Lung (tissue), 12 donors: ENCODE results near the gene HIC1. TPM values are rescaled to one million over a fixed set of nuclear protein-coding genes. Genes with fewer than 3 reads are reported as not detected.

ENCODE experiments used
- ATAC-seq: fragments of 200-7000 bp; cut with Tn5 transposase; one replicate; pipeline ENCODE4 v1.9.1; 2020; ENCODE audit warnings: moderate number of reproducible peaks; ENCODE audit not compliant: insufficient read depth, low FRiP score
- DNase-seq, 3 donors: peaks; one replicate each; pipeline ENCODE4 v3.0.0-alpha.2; 2013 to 2017
- H3K27ac ChIP-seq, 2 donors: one replicate each; pipeline ENCODE4 v1.5.1; 2013; ENCODE audit warnings: mild to moderate bottlenecking in 2 of 2, moderate library complexity in 2 of 2, control low read depth in 1 of 2, inconsistent platforms in 1 of 2, low read depth in 1 of 2, low read length in 1 of 2
- H3K27me3 ChIP-seq, 3 donors: one replicate each; pipeline ENCODE4 v1.5.1; 2013; ENCODE audit warnings: low read length in 2 of 3; ENCODE audit not compliant: control insufficient read depth in 3 of 3, insufficient read depth in 3 of 3
- H3K36me3 ChIP-seq, 4 donors: one replicate each; pipeline ENCODE4 v1.5.1; 2013; ENCODE audit warnings: low read length in 4 of 4, mild to moderate bottlenecking in 1 of 4, moderate library complexity in 1 of 4; ENCODE audit not compliant: control insufficient read depth in 4 of 4, insufficient read depth in 4 of 4
- H3K4me1 ChIP-seq, 5 donors: one replicate each; pipeline ENCODE4 v1.5.1; 2013; ENCODE audit warnings: low read length in 5 of 5, mild to moderate bottlenecking in 2 of 5, moderate library complexity in 1 of 5; ENCODE audit not compliant: control insufficient read depth in 5 of 5, insufficient read depth in 5 of 5
- H3K4me3 ChIP-seq: one replicate; pipeline ENCODE4 v1.5.1; 2013; ENCODE audit warnings: mild to moderate bottlenecking, control low read depth, moderate library complexity
- H3K9ac ChIP-seq, 2 donors: one replicate each; pipeline ENCODE4 v1.5.1; 2013; ENCODE audit warnings: low read length in 2 of 2, control low read depth in 1 of 2; ENCODE audit not compliant: insufficient read depth in 1 of 2
- H3K9me3 ChIP-seq, 4 donors: one replicate each; pipeline ENCODE4 v1.5.1; 2013; ENCODE audit warnings: low read length in 3 of 4, mild to moderate bottlenecking in 1 of 4, moderate library complexity in 1 of 4; ENCODE audit not compliant: control insufficient read depth in 4 of 4, insufficient read depth in 3 of 4
- CTCF ChIP-seq: IDR thresholded peaks from 2 replicates; pipeline ENCODE4 v1.5.1; 2012; ENCODE audit warnings: mild to moderate bottlenecking; ENCODE audit errors: control extremely low read depth, extremely low read depth
- WGBS, 2 donors: extraction: QIAGEN DNeasy Blood & Tissue Kit; methylation state at CpG; one replicate each; pipeline ENCODE4 v1.1.7; 2013; 5-methylcytosine and 5-hydroxymethylcytosine counted together
- polyA plus RNA-seq, 2 donors: library from polyadenylated mRNA; stranded (reverse); fragments of 200-250 nt; gene quantifications; one replicate each; pipeline ENCODE4 v1.2.1, GENCODE V29; 2013
- total RNA-seq, 2 donors: library from RNA; depleted of rRNA in 1 of 2; stranded (reverse); fragments of >200 nt in 1 of 2; gene quantifications; one replicate each; pipeline ENCODE4 v1.2.1, GENCODE V29; 2014 to 2021
- donor health status: control.
- donor health status: control.
- donor health status: Bipolar disorder and iron deficiency.
- donor health status: healthy.
- donor health status: DM: yes; HTN: yes; CAD: no.

Gene HIC1
- total and polyA plus RNA-seq, 4 donors: 5.5 to 34.8 (median 21.6) TPM

DNA sequence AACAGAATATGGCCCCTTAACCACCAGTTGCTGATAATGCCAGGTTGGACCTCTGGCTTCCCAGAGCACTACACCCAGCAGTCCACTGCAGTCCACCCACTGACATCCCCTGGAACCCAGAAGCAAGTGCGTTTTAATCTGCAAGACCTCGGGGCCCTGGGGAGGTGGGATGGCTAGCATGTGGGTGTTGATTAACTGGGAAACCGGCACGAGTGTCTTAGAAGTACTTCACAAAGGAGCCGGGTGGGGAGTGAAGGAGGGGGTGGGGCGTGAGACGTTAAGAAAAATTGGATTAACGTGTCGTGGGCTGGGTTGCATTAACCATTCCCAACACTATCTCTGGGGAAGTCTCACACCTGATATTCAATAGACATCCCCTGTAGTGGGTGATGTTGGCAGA lies 6.1 kb upstream of the HIC1 start:
- peaks cover 0 to 6% (median 0%) of the 10 kb centered on the region in 4 donors for H3K36me3 ChIP-seq
- ATAC-seq (no peak), DNase-seq (peak in 1 of 3 donors; percentile 14)
- H3K9me3 ChIP-seq: no peaks in the 10 kb centered on the region
- 20 to 21% methylated on average over 9 of the region's 9 CpGs for WGBS, 2 donors
- H3K9ac ChIP-seq: peak overlapping the region in 1 of 2 donors; percentile 85
- no peak for TF ChIP-seq CTCF
- no peak overlapping the region for H3K4me3 ChIP-seq
- peaks cover 7 to 14% (median 12%) of the 10 kb centered on the region in 5 donors for H3K4me1 ChIP-seq
- H3K27me3 ChIP-seq: peaks cover 0 to 8% (median 2%) of the 10 kb centered on the region in 3 donors
- H3K27ac ChIP-seq: no peak overlapping the region

GRCh38 chr17:2049333-2050299 lies 5.3 kb upstream of the HIC1 start:
- H3K4me3 ChIP-seq: peak overlapping the region; percentile 76
- H3K27me3 ChIP-seq: peaks cover 0 to 9% (median 2%) of the 10 kb centered on the region in 3 donors
- peak; percentile 85 to 91 (median 90) for DNase-seq
- ATAC-seq: peak; percentile 51
- H3K36me3 ChIP-seq: peaks cover 0 to 3% (median 0%) of the 10 kb centered on the region in 4 donors
- WGBS, 2 donors: 2 to 6% methylated on average over 48 to 104 of the region's 104 CpGs
- TF ChIP-seq CTCF: no peak
- peak overlapping the region; percentile 11 to 57 for H3K27ac ChIP-seq
- H3K9ac ChIP-seq: peak overlapping the region; percentile 81 to 85
- no peaks in the 10 kb centered on the region for H3K9me3 ChIP-seq
- peaks cover 7 to 22% (median 13%) of the 10 kb centered on the region in 5 donors for H3K4me1 ChIP-seq

DNA sequence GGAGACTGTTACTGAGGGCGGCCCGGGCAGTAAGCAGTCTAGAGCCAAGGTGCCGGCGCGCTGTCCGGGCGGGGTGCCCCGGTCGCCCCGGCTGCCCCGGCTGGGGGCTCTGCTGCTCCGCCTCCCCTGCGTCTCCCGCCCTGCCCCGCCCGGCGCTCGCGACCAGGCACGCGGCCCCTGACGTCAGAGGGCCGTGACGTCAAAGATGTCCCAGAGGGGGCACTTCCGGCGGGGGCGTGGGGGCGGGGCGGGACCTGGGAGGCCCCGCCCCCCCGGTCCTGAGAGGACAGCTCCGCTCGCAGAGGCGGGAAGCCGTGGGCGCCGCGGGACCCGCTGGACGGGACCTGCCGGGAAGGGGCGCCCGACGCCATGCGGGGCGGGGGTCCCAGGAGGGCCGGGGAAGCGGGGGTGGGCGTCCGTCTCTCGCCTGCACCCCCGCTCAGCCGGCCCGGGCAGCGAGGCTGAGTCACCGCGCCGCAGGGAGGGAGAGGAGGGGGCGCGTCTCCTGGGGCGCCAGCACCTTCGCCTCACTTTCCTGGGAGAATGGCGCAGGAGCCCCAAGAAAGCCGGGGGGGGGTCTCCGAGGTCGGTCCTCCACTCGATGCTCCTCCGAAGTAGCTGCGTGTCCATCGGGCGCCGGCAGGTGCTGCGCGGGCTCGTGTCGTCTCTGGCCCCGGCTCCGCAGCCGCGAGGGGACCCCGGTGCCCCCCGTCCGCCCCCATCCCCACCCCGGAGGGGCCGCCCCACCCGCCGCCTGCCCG lies 4.4 kb upstream of the HIC1 start:
- H3K27me3 ChIP-seq: peaks cover 0 to 10% (median 2%) of the 10 kb centered on the region in 3 donors
- no peaks in the 10 kb centered on the region for H3K9me3 ChIP-seq
- H3K36me3 ChIP-seq: no peaks in the 10 kb centered on the region
- DNase-seq (peak; percentile 72 to 86 (median 78)), ATAC-seq (peak; percentile 28)
- H3K27ac ChIP-seq: no peak overlapping the region
- WGBS, 2 donors: 1% methylated on average over 20 to 88 of the region's 88 CpGs
- H3K4me1 ChIP-seq: peaks cover 7 to 24% (median 14%) of the 10 kb centered on the region in 5 donors
- no peak for TF ChIP-seq CTCF
- H3K9ac ChIP-seq: no peak overlapping the region
- peak overlapping the region; percentile 48 for H3K4me3 ChIP-seq
